Activated naive CD8-positive, alpha-beta T cell treated with anti-CD3 and anti-CD28 coated beads for 36 hours (primary cell): ENCODE data around the gene PTH2R. TPM values are rescaled to one million over a fixed set of nuclear protein-coding genes. Genes with fewer than 3 reads are reported as not detected.
"Not testable (repeated sequence)": the region's sequence is repeated elsewhere in the genome, so short reads cannot be mapped to it uniquely, and the experiment has no call there.

Source experiments
- DNase-seq: peaks from one replicate; pipeline ENCODE4 v3.0.0; 2021
- H3K27ac Mint-ChIP-seq: one replicate; pipeline ENCODE4 v1.8.0; 2022; ENCODE audit warnings: mild to moderate bottlenecking, moderate library complexity, mixed read lengths
- H3K27me3 Mint-ChIP-seq: one replicate; pipeline ENCODE4 v1.8.0; 2022; ENCODE audit warnings: mild to moderate bottlenecking, mixed read lengths
- H3K36me3 Mint-ChIP-seq: one replicate; pipeline ENCODE4 v1.8.0; 2021; ENCODE audit warnings: mild to moderate bottlenecking, mixed read lengths
- H3K4me1 Mint-ChIP-seq: one replicate; pipeline ENCODE4 v1.8.0; 2021; ENCODE audit warnings: mixed read lengths
- H3K4me3 Mint-ChIP-seq: one replicate; pipeline ENCODE4 v1.8.0; 2022; ENCODE audit warnings: mild to moderate bottlenecking, moderate library complexity, mixed read lengths
- H3K9me3 Mint-ChIP-seq: one replicate; pipeline ENCODE4 v1.8.0; 2022; ENCODE audit warnings: mixed read lengths
- total RNA-seq, 2 experiments: library from RNA; stranded (reverse); gene quantifications; one replicate each; pipeline ENCODE4 v1.2.3, GENCODE V29; 2021

PTH2R gene
- total RNA-seq, 2 experiments from 2014 or later: 0.08 TPM; not detected in 1

DNA sequence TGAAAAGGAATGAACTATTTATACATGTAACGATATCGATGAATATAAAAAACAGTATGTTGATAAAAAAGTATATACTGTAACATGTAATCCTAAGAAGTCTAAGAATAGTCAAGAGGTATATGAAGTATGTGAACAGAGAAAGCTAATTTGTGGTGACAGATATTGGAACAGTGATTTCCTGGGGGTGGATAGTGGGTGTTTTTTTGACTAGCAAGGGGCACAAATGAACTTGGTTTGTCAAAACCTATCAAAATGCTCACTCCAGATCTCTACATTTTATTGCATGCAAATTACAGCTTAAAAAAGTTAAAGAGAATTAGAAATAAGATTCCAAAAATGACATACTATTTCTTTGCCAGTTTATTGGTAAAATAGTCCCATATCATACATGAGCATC, 35.4 kb downstream of the PTH2R start:
- Mint-ChIP-seq H3K4me3 (no peak overlapping the region), H3K36me3 (no peaks in the 10 kb centered on the region), H3K27ac (no peak overlapping the region), H3K9me3 (no peaks in the 10 kb centered on the region), H3K27me3 (peaks cover 7% of the 10 kb centered on the region), H3K4me1 (no peaks in the 10 kb centered on the region)
- DNase-seq: no peak

DNA sequence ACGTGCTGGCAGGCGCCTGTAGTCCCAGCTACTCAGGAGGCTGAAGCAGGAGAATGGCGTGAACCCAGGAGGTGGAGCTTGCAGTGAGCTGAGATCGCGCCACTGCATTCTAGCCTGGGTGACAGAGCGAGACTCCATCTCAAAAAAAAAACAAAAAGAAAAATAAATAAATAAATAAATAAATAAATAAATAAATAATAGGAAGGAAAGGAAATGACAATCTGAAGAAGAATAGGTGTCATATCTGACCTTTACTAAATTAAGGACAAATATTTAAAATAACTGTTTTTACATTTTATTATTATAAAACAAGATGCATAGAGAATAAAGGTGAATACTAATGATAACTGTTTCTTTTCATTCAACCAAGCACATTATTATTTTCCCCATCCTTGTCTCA, 40.9 kb downstream of the PTH2R start:
- not testable (repeated sequence) for H3K27me3 Mint-ChIP-seq, DNase-seq, H3K9me3 Mint-ChIP-seq, H3K4me3 Mint-ChIP-seq, H3K4me1 Mint-ChIP-seq, H3K36me3 Mint-ChIP-seq, H3K27ac Mint-ChIP-seq

DNA sequence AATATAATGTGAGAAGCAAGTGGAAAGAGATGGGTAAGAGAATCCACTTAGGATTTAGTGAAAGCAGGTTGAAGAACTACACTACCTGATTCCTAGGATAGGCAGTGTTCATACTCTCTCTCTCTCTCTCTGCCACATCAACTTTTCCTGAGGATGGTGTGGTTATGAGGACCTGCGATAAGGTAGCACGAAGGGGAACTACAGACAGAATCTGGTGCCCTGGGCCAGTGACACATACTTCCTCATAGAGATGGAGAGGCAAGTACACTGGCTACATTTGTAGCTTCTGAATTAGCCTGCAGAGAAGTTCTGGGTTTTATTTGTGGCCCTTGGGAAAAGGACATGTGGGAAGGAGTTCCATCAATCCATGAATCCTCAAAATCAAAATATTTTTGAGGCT, 44.5 kb downstream of the PTH2R start:
- Mint-ChIP-seq H3K9me3 (no peaks in the 10 kb centered on the region), H3K27me3 (peaks cover 3% of the 10 kb centered on the region), H3K27ac (no peak overlapping the region), H3K4me3 (no peak overlapping the region), H3K4me1 (no peaks in the 10 kb centered on the region), H3K36me3 (no peaks in the 10 kb centered on the region)
- DNase-seq: no peak

DNA sequence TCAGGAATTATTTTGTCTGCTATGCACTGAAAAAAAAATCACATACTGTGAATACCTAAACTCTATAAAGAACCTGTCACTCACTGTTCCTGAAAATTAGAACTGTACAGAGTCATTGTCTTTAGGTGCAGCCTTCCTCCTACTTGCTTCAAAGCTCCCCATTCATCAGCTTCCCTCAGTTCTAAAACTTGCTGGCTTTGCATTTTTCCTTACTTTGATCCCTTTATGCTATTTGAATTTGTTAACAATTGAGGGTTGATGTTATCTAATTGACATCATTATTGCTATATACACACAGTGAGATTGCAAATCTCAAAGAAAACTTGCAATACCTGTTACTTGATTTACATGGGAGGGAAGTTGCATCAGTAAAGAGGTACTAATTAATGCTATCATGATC, 48.3 kb downstream of the PTH2R start:
- H3K4me1 Mint-ChIP-seq: no peaks in the 10 kb centered on the region
- no peaks in the 10 kb centered on the region for H3K9me3 Mint-ChIP-seq
- H3K27ac Mint-ChIP-seq: no peak overlapping the region
- DNase-seq: no peak
- H3K36me3 Mint-ChIP-seq: no peaks in the 10 kb centered on the region
- no peak overlapping the region for H3K4me3 Mint-ChIP-seq
- H3K27me3 Mint-ChIP-seq: peaks cover 7% of the 10 kb centered on the region

DNA sequence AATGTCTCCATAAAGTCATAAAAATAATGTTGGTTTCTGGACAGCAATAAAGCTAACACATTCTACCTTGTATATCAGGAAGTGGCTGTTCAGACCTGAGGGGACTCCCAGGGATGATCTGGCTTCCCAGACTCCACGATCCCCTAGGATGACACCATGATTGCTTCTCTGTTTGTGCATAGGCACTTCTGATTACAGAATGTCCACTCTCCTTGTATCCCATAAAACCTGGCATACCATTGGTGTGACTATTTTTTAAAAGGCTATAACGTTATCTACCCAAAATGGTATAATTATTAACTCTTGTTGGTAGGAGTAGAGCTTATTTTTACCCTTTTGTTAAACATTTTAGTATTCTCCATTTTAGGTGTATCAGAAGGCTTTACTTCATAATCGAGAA, 57.1 kb downstream of the PTH2R start:
- DNase-seq: no peak
- no peak overlapping the region for H3K4me3 Mint-ChIP-seq
- no peaks in the 10 kb centered on the region for H3K9me3 Mint-ChIP-seq
- H3K27me3 Mint-ChIP-seq: peaks cover 4% of the 10 kb centered on the region
- H3K36me3 Mint-ChIP-seq: no peaks in the 10 kb centered on the region
- H3K27ac Mint-ChIP-seq: no peak overlapping the region
- no peaks in the 10 kb centered on the region for H3K4me1 Mint-ChIP-seq

DNA sequence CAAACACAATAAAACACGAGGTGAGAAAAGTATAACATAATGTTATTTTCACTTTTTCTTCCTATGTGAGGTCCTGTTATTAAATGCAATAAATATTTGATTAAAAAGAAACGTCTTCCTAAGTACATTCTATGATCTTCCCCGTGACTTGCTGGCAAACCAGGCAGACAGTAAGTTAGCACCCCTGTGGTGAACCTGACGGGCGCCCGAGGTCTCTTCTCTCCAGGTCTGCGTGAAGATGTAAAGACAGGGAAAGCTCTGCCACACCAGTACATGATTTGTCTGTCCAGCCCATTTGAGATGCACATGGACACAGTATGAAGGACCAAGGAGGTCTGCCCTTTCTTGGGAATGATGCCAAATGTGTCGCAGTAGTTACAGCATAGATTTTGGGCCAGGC, 57.6 kb downstream of the PTH2R start:
- Mint-ChIP-seq H3K27ac (no peak overlapping the region), H3K4me3 (no peak overlapping the region), H3K9me3 (no peaks in the 10 kb centered on the region), H3K4me1 (no peaks in the 10 kb centered on the region), H3K36me3 (no peaks in the 10 kb centered on the region), H3K27me3 (peaks cover 3% of the 10 kb centered on the region)
- no peak for DNase-seq

DNA sequence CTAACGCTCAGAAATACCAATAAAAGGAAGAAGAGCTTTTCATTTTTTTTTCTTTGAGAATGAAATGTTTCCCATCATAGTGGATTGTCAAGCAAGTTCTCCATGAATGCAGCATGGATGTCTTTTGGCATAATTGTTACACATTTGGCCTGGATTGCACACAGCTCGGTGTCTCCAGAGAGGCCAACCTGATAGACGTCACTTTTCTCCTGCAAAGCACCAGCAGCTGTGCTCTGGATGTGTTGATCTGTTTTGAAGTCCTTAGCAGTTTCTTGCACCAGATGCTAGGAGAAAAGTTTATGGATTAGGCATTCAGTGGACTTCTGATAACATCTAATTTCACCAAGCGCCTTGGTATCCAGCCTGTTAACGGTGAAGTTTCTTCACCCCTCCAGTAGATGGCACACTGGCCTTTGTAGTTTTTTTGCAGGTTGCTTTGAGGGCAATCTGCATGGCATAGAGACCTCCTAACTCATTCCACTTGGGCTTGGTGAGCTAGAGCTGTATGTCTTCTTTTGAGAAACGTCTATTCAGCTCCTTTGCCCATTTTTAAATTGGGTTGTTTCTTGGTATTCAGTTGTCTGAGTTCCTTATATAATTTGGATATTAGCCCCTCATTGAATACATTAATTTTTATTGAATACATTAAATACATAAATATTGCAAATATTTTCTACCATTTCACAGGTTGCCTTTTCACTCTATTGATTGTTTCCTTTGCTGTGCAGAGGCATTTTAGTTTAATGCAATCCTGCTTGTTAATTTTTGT, 59.7 kb downstream of the PTH2R start:
- no peaks in the 10 kb centered on the region for H3K36me3 Mint-ChIP-seq
- no peaks in the 10 kb centered on the region for H3K9me3 Mint-ChIP-seq
- H3K27me3 Mint-ChIP-seq: peaks cover 6% of the 10 kb centered on the region
- H3K4me1 Mint-ChIP-seq: no peaks in the 10 kb centered on the region
- no peak for DNase-seq
- H3K27ac Mint-ChIP-seq: no peak overlapping the region
- no peak overlapping the region for H3K4me3 Mint-ChIP-seq

DNA sequence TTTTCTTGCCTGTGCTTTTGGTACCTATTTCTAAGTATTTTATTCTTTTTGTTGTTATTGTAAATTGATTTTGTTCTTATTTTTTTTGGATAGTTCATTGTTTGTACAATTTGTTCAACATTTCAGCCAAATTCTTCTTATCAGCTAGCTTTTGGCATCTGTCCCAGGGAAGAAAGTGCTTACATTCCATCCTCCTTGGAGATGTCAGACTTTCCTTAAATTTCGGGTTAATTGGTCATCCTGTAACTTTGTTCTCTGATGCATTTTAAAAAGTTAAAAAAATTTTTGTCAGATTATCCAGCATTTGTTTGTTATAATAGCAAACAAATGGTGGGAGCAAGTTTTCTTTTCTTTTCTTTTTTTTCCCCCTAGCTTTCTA, 60.3 kb downstream of the PTH2R start:
- DNase-seq: no peak
- Mint-ChIP-seq H3K4me1 (no peaks in the 10 kb centered on the region), H3K4me3 (no peak overlapping the region), H3K9me3 (no peaks in the 10 kb centered on the region), H3K27ac (no peak overlapping the region), H3K27me3 (peaks cover 6% of the 10 kb centered on the region), H3K36me3 (no peaks in the 10 kb centered on the region)

DNA sequence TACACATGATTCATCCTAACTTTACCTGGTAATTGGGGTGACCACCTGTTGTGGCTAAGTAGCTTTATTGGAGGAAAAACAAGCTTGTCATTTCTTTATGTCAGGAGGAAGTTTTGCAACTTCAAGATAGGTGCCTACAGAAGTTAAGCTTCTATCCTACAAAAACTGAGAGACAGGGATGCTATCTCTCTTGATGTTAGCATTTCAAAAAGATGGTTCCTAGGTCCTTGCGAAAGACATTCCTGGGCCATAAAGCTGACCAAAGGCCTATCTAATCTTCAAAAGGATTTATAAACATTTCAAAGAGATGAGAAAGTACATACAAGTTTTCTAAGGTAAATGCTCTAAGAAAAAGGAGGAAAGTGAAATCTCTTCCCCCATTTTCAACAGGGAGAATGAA, 61.0 kb downstream of the PTH2R start:
- DNase-seq: no peak
- H3K4me1 Mint-ChIP-seq: no peaks in the 10 kb centered on the region
- H3K9me3 Mint-ChIP-seq: no peaks in the 10 kb centered on the region
- H3K4me3 Mint-ChIP-seq: no peak overlapping the region
- peaks cover 6% of the 10 kb centered on the region for H3K27me3 Mint-ChIP-seq
- no peak overlapping the region for H3K27ac Mint-ChIP-seq
- no peaks in the 10 kb centered on the region for H3K36me3 Mint-ChIP-seq

DNA sequence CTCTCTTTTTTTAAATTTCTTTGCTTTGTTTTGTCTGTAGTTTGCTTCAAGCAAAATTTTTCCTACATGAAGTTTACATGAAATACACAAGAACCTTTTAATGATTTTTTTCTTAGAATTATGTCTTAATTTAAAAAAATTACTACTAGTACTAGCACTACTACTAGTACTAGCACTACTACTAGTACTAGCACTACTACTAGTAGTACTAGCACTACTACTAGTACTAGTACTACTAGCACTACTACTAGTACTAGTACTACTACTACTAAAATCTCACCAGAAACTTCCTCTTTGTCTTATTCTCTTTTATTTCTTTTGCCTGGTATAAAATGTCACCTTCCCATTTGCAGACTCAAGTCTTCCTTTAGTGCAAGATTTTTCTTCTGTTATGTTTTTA, 71.1 kb downstream of the PTH2R start:
- no peak for DNase-seq
- Mint-ChIP-seq H3K27ac (no peak overlapping the region), H3K4me1 (no peaks in the 10 kb centered on the region), H3K27me3 (peaks cover 5% of the 10 kb centered on the region), H3K9me3 (peaks cover 2% of the 10 kb centered on the region), H3K36me3 (no peaks in the 10 kb centered on the region), H3K4me3 (no peak overlapping the region)

DNA sequence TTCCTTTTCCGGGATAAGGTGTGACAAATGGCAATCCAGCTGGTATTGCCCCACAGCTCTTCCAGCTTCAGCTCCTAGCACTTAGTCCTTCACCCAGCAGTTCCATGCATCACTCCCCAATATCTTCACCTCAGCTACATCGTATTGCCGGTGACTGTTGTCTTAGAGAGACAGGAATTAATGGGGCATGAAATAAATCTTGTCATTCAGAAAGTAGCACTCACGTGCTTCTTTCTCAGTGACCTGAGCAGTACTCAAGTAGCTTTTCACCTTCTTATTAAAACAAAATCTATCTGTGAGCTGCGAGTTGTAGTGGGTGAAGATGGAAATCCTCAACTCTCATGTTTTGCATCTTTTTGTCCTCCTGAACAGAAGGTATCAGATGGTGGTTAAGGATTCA, 72.8 kb downstream of the PTH2R start:
- DNase-seq: no peak
- H3K4me1 Mint-ChIP-seq: no peaks in the 10 kb centered on the region
- H3K9me3 Mint-ChIP-seq: peaks cover 2% of the 10 kb centered on the region
- H3K27me3 Mint-ChIP-seq: peaks cover 3% of the 10 kb centered on the region
- no peak overlapping the region for H3K4me3 Mint-ChIP-seq
- H3K27ac Mint-ChIP-seq: no peak overlapping the region
- H3K36me3 Mint-ChIP-seq: no peaks in the 10 kb centered on the region

DNA sequence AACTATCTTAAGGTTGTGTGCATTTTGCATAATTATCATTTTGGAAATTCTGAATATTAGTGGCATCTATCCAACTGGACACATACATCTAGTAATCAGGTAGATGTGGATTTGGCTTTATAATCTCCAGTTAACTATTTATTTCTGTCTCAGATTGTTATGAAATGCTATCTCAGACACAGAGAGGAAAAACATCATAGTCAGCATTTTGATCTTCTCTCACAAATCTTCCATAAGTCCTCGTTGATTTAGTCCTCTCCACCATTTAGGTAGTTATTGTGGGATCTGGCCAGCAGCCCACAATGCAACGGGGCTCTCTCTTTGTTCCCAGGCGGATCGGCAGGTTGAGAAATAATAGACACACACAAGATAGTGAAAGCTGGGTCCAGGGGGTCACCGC, 75.4 kb downstream of the PTH2R start:
- not testable (repeated sequence) for H3K36me3 Mint-ChIP-seq, H3K4me3 Mint-ChIP-seq, H3K9me3 Mint-ChIP-seq, H3K4me1 Mint-ChIP-seq, H3K27ac Mint-ChIP-seq, DNase-seq, H3K27me3 Mint-ChIP-seq

DNA sequence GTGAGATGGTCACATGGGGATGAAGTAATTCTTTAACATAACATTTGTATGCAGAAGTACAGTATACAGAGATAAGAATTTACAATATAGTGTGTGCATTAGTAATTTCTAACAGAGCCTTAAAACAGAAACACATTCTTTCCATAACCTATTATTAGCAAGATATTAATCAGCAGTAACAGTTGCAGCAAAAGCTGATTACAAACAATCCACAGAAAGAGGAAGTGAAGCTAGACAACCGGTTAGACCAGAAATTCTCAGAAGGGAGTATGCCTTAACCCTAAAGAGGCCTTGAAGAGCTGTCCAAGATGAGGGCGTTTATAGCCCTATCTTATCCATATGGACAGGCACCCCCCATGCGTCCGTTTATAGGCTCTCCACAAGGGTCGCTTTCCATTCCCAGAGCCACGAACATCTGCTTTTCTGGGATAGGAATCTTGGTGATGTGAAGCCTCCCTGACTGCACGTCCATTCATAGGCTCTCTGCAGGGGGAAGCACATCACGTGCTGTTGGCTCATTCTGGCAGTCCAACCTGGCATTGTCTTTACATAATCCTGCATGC, 75.9 kb downstream of the PTH2R start:
- H3K4me1 Mint-ChIP-seq, H3K27ac Mint-ChIP-seq, H3K36me3 Mint-ChIP-seq, H3K27me3 Mint-ChIP-seq, DNase-seq, H3K4me3 Mint-ChIP-seq, H3K9me3 Mint-ChIP-seq: not testable (repeated sequence)

DNA sequence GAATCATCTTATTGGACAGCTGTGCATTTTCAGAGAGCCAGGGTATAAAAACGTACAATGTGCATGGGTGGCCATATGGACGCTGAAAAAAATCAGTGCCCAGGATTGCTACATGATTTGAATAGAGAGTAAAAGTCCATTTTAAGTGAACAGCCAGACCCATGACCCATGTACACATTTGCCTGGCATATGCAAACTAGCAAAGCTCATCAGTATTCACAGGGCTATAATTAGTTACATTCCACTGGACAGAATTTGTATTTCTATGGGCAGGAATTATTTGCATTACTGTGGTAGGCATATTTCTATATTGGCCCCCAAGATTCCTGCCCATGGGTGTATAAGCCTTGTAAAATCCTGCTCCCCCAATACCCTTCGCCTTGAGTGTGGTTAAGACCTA, 78.8 kb downstream of the PTH2R start:
- Mint-ChIP-seq H3K4me3 (no peak overlapping the region), H3K36me3 (no peaks in the 10 kb centered on the region), H3K27me3 (no peaks in the 10 kb centered on the region), H3K4me1 (no peaks in the 10 kb centered on the region), H3K27ac (no peak overlapping the region), H3K9me3 (peaks cover 4% of the 10 kb centered on the region)
- no peak for DNase-seq

DNA sequence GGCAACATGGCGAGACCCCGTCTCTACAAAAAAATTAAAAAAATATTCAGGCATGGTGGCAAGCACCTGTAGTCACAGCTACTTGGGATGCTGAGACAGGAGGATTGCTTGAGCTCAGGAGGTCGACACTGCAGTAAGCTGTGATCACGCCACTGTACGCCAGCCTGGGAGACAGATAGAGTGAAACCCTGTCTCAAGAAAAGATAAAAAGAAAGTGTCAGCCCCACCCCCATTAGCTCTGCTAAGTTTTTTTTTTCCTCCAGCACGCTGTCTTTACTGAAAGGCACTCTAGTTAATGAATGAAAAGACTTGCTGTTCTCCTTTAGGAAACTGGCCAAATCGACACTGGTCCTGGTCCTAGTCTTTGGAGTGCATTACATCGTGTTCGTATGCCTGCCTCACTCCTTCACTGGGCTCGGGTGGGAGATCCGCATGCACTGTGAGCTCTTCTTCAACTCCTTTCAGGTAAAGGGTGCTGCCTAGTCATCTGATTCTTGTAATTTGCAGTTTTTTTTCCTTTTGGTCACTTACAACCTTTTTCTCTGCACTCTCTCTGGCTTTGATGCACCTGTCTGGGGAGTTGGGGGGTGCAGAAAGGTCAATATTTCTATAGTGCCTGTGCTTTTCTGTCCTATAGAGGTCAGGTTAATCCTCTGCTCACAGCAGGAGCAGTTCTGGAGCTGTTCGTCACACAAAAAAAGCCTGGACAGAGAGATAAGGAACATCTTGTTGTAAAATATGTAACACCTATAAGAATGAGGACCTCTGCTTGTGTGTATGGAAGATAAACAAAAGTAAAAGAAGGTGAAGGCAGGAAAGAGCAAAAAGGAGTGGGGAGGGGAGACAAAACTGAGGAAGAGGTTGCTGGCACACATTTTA, 82.3 kb downstream of the PTH2R start:
- DNase-seq: no peak
- Mint-ChIP-seq H3K9me3 (peaks cover 2% of the 10 kb centered on the region), H3K27ac (no peak overlapping the region), H3K4me1 (no peaks in the 10 kb centered on the region), H3K27me3 (no peaks in the 10 kb centered on the region), H3K4me3 (no peak overlapping the region), H3K36me3 (no peaks in the 10 kb centered on the region)

DNA sequence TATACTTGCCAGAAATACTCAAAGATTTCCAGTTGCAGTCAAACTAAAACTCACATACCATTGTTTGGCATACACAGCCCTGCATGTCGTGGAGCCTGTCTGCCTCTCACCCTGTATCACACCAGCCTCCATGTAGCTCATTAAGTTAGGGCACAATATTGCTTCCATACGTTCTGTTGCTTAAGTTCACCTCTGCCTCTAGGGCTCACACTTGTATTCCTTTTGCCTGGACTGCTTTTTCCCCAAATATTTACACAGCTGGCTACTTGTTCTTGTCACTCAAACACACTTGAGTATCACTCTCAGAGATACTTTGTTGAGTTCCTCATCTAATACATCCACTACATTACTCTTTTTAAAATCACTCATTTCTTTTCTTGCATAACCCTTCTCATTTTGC, 83.1 kb downstream of the PTH2R start:
- peaks cover 2% of the 10 kb centered on the region for H3K9me3 Mint-ChIP-seq
- H3K27ac Mint-ChIP-seq: no peak overlapping the region
- no peaks in the 10 kb centered on the region for H3K4me1 Mint-ChIP-seq
- DNase-seq: no peak
- H3K36me3 Mint-ChIP-seq: no peaks in the 10 kb centered on the region
- H3K4me3 Mint-ChIP-seq: no peak overlapping the region
- no peaks in the 10 kb centered on the region for H3K27me3 Mint-ChIP-seq
